Coronary artery (tissue), 2 donors: ENCODE measurements around the gene TOX2.

Source experiments
- DNase-seq: peaks from one replicate; pipeline ENCODE4 v3.0.0-alpha.2; 2017; ENCODE audit warnings: low spot score
- H3K27ac ChIP-seq, 2 donors: fragments of 200-600 bp; sonication (generic); one replicate each; pipeline ENCODE4 v1.5.1; 2016 to 2019
- H3K4me3 ChIP-seq: fragments of 200-600 bp; sonication (generic); 2 replicates; pipeline ENCODE4 v1.5.1; 2016; ENCODE audit warnings: mild to moderate bottlenecking, moderate library complexity
- TF ChIP-seq, protein P1 (sequence below): fragments of 200-600 bp; sonication (generic); IDR thresholded peaks from one replicate; pipeline ENCODE4 v1.5.1; 2019; ENCODE audit warnings: antibody characterized with exemption

TOX2 gene

DNA sequence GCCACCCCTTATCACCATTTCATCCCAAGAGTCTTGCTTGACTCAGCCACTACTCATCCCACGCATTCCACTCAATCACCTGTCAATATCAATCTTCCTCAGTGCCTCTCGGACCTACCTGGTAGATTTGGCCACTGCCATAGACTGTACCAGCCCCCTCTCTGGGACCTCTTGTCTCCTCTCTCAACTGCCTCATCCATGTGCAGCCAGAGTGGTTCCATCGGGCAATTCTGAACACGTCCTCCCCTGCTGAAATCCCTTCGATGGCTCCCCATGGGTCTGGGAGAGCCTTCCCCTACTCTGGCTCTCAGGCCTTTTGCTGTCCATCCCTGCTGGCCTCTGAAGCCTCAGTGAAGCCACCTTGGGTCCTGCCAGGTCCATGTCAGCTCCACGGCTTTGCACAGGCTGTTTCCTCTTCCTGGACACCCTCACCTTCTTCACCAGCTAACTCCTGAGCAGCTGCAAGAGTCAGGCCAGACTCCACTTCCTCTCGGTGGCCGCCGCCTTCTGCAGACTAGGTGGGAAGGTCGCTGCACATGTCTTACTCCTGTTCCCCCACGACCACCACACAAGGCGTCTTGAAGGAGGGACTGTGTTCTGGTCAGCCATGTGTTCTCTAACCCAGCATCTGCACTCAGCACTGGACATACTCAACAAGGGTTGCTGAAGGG lies 120.4 kb downstream of the TOX2 start:
- no peak overlapping the region for H3K27ac ChIP-seq
- TF ChIP-seq, protein P1, sequence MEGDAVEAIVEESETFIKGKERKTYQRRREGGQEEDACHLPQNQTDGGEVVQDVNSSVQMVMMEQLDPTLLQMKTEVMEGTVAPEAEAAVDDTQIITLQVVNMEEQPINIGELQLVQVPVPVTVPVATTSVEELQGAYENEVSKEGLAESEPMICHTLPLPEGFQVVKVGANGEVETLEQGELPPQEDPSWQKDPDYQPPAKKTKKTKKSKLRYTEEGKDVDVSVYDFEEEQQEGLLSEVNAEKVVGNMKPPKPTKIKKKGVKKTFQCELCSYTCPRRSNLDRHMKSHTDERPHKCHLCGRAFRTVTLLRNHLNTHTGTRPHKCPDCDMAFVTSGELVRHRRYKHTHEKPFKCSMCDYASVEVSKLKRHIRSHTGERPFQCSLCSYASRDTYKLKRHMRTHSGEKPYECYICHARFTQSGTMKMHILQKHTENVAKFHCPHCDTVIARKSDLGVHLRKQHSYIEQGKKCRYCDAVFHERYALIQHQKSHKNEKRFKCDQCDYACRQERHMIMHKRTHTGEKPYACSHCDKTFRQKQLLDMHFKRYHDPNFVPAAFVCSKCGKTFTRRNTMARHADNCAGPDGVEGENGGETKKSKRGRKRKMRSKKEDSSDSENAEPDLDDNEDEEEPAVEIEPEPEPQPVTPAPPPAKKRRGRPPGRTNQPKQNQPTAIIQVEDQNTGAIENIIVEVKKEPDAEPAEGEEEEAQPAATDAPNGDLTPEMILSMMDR = no peak
- DNase-seq = no peak
- H3K4me3 ChIP-seq = no peak overlapping the region

DNA sequence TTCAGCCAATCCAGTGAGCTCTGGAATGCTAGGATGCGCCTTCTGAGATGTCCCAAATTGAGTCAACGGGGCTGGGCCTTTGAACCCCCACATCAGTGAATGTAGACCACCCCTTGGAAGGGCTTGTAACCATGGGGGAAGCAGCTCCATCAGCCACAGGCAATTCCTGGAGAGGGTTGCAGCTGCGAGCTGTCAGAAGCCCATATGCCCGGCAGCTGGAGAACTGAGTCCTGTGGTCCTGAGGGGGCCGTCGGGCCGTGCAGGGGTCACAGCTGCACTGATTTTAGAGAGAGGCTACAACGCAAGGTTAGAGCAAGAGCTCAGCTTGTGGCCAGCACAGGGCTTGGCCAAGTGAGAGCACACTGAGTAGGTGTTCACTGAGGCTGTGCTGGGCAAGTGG lies 121.3 kb downstream of the TOX2 start:
- Histone ChIP-seq H3K27ac (no peak overlapping the region), H3K4me3 (no peak overlapping the region)
- DNase-seq = no peak
- TF ChIP-seq, protein P1 = no peak

DNA sequence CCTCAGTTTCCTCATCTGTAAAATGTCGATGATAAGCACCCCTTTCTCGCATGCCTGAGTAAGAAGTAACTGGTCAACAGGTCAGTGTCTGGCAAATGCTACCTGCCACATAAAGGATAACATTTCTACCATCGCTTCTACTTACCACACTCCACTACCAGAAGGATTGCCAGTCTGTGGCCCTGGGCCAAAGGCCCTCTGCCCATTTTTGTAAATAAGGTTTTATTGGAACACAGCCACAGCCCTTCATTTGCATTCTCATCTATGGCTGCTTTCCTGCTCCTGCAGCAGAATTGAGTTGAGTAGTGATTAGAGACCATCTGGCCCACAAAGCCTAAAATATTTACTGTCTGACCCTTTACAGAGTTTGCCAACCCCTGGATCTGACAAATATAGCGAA lies 121.8 kb downstream of the TOX2 start:
- DNase-seq = no peak
- H3K27ac ChIP-seq = no peak overlapping the region
- TF ChIP-seq, protein P1 = no peak
- H3K4me3 ChIP-seq = no peak overlapping the region

DNA sequence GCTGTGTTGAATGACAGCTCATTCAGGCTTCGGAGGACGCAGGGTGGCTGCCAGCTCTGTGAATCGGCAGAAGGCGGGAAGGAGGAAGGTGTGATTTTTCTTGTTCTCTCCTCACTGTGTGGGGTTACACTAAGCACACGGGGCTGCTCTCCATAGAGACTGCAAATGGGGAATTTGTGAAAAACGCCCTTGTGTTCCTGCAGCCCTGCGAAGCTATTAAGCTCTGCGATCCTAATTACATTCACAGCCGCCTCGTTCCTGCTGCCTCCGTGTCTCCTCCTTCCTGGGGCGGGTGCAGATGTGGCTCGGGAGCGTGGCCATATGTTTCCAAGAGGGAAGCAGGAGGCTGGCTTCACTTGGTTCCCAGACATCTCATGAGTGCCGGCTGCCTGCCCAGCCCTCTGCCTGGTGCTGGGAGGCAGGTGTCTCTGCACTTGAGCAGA lies 124.0 kb downstream of the TOX2 start:
- Histone ChIP-seq H3K4me3 (no peak overlapping the region), H3K27ac (no peak overlapping the region)
- no peak for DNase-seq
- TF ChIP-seq, protein P1 = no peak

DNA sequence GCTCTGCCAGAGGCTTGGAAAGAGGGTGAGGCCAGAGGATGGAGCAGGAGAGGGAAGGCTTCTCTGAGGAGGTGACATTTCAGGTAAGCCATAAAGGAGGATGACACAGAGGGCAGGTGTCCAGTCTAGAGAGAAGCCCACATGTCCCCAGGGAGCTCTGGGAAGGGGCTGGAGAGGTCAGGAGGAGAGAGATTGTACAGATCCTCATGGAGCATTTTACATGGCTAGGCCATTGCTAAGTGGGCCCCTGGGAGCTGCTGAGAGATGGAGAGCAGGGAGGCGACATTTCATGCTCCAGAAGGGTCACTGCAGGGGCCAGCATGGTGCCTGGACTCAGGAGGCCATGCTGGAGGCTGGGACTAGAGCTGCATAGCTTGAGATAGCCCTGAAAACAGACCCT lies 124.5 kb downstream of the TOX2 start:
- Histone ChIP-seq H3K4me3 (no peak overlapping the region), H3K27ac (no peak overlapping the region)
- TF ChIP-seq, protein P1 = no peak
- DNase-seq = no peak

DNA sequence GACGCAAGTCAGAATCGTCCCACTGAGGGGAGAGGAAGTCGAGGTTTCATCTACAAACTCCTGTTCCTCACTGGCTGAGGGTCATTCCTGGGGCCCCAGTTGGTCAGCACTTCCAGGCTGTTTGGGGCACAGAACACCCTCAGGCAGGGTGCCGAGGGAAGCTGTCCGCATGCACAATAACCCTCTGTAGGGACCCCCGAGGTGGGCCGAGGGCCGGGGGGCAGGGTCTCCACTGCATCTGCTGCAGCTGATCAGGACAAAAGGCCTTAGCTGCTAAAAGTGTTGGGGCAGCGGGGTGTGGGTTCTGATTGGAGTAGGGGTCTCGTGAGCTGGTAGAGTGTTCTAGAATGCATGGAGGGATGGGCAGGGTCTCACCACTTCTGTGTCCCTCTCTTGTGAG lies 125.1 kb downstream of the TOX2 start:
- DNase-seq = no peak
- H3K4me3 ChIP-seq = no peak overlapping the region
- no peak overlapping the region for H3K27ac ChIP-seq
- TF ChIP-seq, protein P1 = no peak

DNA sequence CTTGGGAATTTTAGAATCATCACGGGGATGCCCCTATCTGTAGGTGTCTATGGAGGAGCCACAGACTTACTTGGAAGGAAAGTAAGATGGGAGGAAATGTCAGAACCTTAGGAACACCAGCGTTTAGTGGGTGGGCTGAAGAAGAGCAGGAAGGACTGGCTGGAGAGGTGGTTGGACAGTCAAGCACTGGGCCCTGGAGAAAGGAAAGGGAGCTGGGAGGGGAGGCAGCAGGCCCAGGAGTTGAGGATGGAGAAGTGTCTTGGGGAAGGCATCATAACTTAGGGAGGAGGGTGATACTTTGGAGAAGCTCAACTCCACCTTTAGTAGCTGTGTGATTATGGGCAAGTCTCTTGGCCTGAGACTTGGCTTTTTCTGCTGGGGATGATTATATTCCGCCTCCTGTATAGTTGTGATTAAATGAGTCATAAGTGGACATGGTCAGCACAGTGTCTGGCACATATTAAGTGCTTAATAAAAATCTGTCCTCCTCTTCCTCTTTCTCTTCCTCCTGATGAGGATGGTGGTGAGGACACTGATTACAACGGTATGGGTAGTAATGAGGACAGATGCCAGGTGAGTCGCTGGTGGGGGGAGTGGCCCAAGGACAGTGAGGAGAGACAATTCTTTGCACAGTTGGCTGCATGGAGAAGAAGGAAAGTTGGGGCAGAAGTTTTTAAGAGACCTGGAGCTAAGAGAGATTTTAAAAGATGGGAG lies 125.7 kb downstream of the TOX2 start:
- Histone ChIP-seq H3K27ac (no peak overlapping the region), H3K4me3 (no peak overlapping the region)
- no peak for DNase-seq
- TF ChIP-seq, protein P1 = no peak
